ENCODE results near the gene NRK. TPM values are rescaled to one million over a fixed set of nuclear protein-coding genes. Genes with fewer than 3 reads are reported as not detected.
A peak's percentile ranks its signal among the peaks of the same experiment; 100 is the strongest.
"Not testable (repeated sequence)": the region's sequence is repeated elsewhere in the genome, so short reads cannot be mapped to it uniquely, and the experiment has no call there.

Gene NRK
- total RNA-seq, 1 experiment from 2014 or later: 0.05 TPM

GRCh38 chrX:105975382-105975781, 153.0 kb downstream of the NRK start:
- DNase-seq (ENCODE audit: low read depth, low spot score) (peak; percentile 12), ATAC-seq (0 out of 2 replicates have a peak, but pooled peaks have one; percentile 44)
- ChIA-PET CTCF (interaction anchor here (1.6 to 2.2 kb wide), 2 partner anchors 65 to 423 kb away, joined by 6 to 8 read pairs; no protein-coding TSS in a partner anchor), RAD21 (ENCODE audit: low non-redundant PET in 1 of 2, low total read pairs in 2 of 2, uncharacterized antibody in 2 of 2, unreplicated experiment in 2 of 2) (no interaction called here), POLR2A (no interaction called here)
- H3K9me2 ChIP-seq (ENCODE audit: insufficient read depth): no peaks in the 10 kb centered on the region
- H3K36me3 ChIP-seq (ENCODE audit: control insufficient read depth in 1 of 2, insufficient read depth in 2 of 2, low read length in 2 of 2): no peaks in the 10 kb centered on the region
- H2AFZ ChIP-seq (ENCODE audit: low read depth, low read length, poor library complexity, severe bottlenecking): no peak overlapping the region
- no peaks in the 10 kb centered on the region for H4K20me1 ChIP-seq (ENCODE audit: insufficient read depth)
- no peak overlapping the region for H3K27ac ChIP-seq (ENCODE audit: low read depth, low read length)
- no peaks in the 10 kb centered on the region for H3K27me3 ChIP-seq (ENCODE audit: insufficient read depth, low read length)
- intact Hi-C loops (cut with micrococcal nuclease): loop anchor here (2.0 kb wide), 1 partner anchor 421 kb away; no protein-coding TSS in a partner anchor
- no peaks in the 10 kb centered on the region for H3K9me3 ChIP-seq (ENCODE audit: control insufficient read depth in 1 of 2, insufficient read depth in 1 of 2, low read depth in 1 of 2, low read length in 2 of 2)
- no peaks in the 10 kb centered on the region for H3K79me2 ChIP-seq (ENCODE audit: insufficient read depth, low read length)
- no peak overlapping the region for H3K4me3 ChIP-seq (replicated peaks in 1 of 2; ENCODE audit: low read depth in 1 of 2, low read length in 2 of 2)
- no peak overlapping the region for H3K9ac ChIP-seq (ENCODE audit: low read length)
- no peak for TF ChIP-seq SIN3A (IDR thresholded peaks at IDR 0.05; ENCODE audit: low read depth)
- TF ChIP-seq EGR1 (IDR thresholded peaks at IDR 0.05; ENCODE audit: low read depth): no peak
- peak; percentile 57 for TF ChIP-seq RAD21 (IDR thresholded peaks at IDR 0.05; ENCODE audit: low read depth)
- no peak for TF ChIP-seq MAX (IDR thresholded peaks at IDR 0.05)
- TF ChIP-seq CEBPB (IDR thresholded peaks at IDR 0.05; ENCODE audit: low read depth): no peak
- TF ChIP-seq CTCF (IDR thresholded peaks at IDR 0.05 in 2 of 3, conservative IDR thresholded peaks at IDR 0.05 in 1 of 3; ENCODE audit: borderline replicate concordance in 1 of 3, insufficient read depth in 1 of 3, low read depth in 2 of 3, low read length in 2 of 3): peak; percentile 12 to 43 (median 29); a peak in 4 of 6 replicates
- no TSS peak for BruUV-seq (replicated peaks)
- H3K4me1 ChIP-seq (ENCODE audit: control insufficient read depth in 1 of 2, insufficient read depth in 2 of 2, low read length in 2 of 2): no peaks in the 10 kb centered on the region
- H3K4me2 ChIP-seq (ENCODE audit: low read length): no peak overlapping the region

- intact Hi-C loops (cut with micrococcal nuclease): no loop called here
- H4K20me1 ChIP-seq (ENCODE audit: insufficient read depth): no peaks in the 10 kb centered on the region
- ChIA-PET CTCF (no interaction called here), POLR2A (no interaction called here), RAD21 (ENCODE audit: low non-redundant PET in 1 of 2, low total read pairs in 2 of 2, uncharacterized antibody in 2 of 2, unreplicated experiment in 2 of 2) (no interaction called here)
- no peak for TF ChIP-seq EZH2phosphoT487 (IDR thresholded peaks at IDR 0.05; ENCODE audit: borderline replicate concordance)
- H3K9ac ChIP-seq (ENCODE audit: low read length): no peak overlapping the region
- no peak overlapping the region for H3K27ac ChIP-seq (ENCODE audit: low read depth, low read length)
- DNase-seq (ENCODE audit: low read depth, low spot score) (no peak), ATAC-seq (no peak)
- no peak overlapping the region for H3K4me3 ChIP-seq (replicated peaks in 1 of 2; ENCODE audit: low read depth in 1 of 2, low read length in 2 of 2)
- H3K4me2 ChIP-seq (ENCODE audit: low read length): no peak overlapping the region
- no peak overlapping the region for H2AFZ ChIP-seq (ENCODE audit: low read depth, low read length, poor library complexity, severe bottlenecking)
- H3K9me2 ChIP-seq (ENCODE audit: insufficient read depth): no peaks in the 10 kb centered on the region
- H3K27me3 ChIP-seq (ENCODE audit: insufficient read depth, low read length): no peaks in the 10 kb centered on the region
- no peaks in the 10 kb centered on the region for H3K79me2 ChIP-seq (ENCODE audit: insufficient read depth, low read length)
- BruUV-seq (replicated peaks): no TSS peak
- H3K9me3 ChIP-seq (ENCODE audit: control insufficient read depth in 1 of 2, insufficient read depth in 1 of 2, low read depth in 1 of 2, low read length in 2 of 2): no peaks in the 10 kb centered on the region
- H3K36me3 ChIP-seq (ENCODE audit: control insufficient read depth in 1 of 2, insufficient read depth in 2 of 2, low read length in 2 of 2): no peaks in the 10 kb centered on the region
- no peaks in the 10 kb centered on the region for H3K4me1 ChIP-seq (ENCODE audit: control insufficient read depth in 1 of 2, insufficient read depth in 2 of 2, low read length in 2 of 2)
Observed at GRCh38 chrX:105981772-105982485, 159.6 kb downstream of the NRK start.

- CTCF ChIA-PET; ATAC-seq; intact Hi-C loops (cut with micrococcal nuclease): not testable (repeated sequence)
Observed at GRCh38 chrX:105988487-105988886, 166.1 kb downstream of the NRK start.

More at GRCh38 chrX:105988487-105988886, 166.1 kb downstream of the NRK start:
- H3K9me2 ChIP-seq (ENCODE audit: insufficient read depth); H2AFZ ChIP-seq (ENCODE audit: low read depth, low read length, poor library complexity, severe bottlenecking); H3K4me3 ChIP-seq (replicated peaks in 1 of 2; ENCODE audit: low read depth in 1 of 2, low read length in 2 of 2); DNase-seq (ENCODE audit: low read depth, low spot score); BruUV-seq (replicated peaks); H3K79me2 ChIP-seq (ENCODE audit: insufficient read depth, low read length); H3K4me2 ChIP-seq (ENCODE audit: low read length); H3K4me1 ChIP-seq (ENCODE audit: control insufficient read depth in 1 of 2, insufficient read depth in 2 of 2, low read length in 2 of 2); H3K27me3 ChIP-seq (ENCODE audit: insufficient read depth, low read length); H3K9ac ChIP-seq (ENCODE audit: low read length); H3K9me3 ChIP-seq (ENCODE audit: control insufficient read depth in 1 of 2, insufficient read depth in 1 of 2, low read depth in 1 of 2, low read length in 2 of 2); H3K36me3 ChIP-seq (ENCODE audit: control insufficient read depth in 1 of 2, insufficient read depth in 2 of 2, low read length in 2 of 2); H4K20me1 ChIP-seq (ENCODE audit: insufficient read depth); H3K27ac ChIP-seq (ENCODE audit: low read depth, low read length); RAD21 ChIA-PET (ENCODE audit: low non-redundant PET in 1 of 2, low total read pairs in 2 of 2, uncharacterized antibody in 2 of 2, unreplicated experiment in 2 of 2); POLR2A ChIA-PET: not testable (repeated sequence)
